ENCODE measurements around the gene AUTS2.

Gene AUTS2

GRCh38 chr7:70415179-70415972 is 817.1 kb downstream of the AUTS2 start:
- no peak overlapping the region for H3K4me3 ChIP-seq (replicated peaks in 1 of 2; ENCODE audit: low read depth in 2 of 2, low read length in 2 of 2)
- TF ChIP-seq CTCF (IDR thresholded peaks at IDR 0.05; ENCODE audit: low read depth, low read length): no peak
- no peak for DNase-seq (ENCODE audit: low read depth in 2 of 2)

GRCh38 chr7:70416347-70416985 is 818.2 kb downstream of the AUTS2 start:
- no peak overlapping the region for H3K4me3 ChIP-seq (replicated peaks in 1 of 2; ENCODE audit: low read depth in 2 of 2, low read length in 2 of 2)
- TF ChIP-seq CTCF (IDR thresholded peaks at IDR 0.05; ENCODE audit: low read depth, low read length): no peak
- no peak for DNase-seq (ENCODE audit: low read depth in 2 of 2)

- no peak overlapping the region for H3K4me3 ChIP-seq (replicated peaks in 1 of 2; ENCODE audit: low read depth in 2 of 2, low read length in 2 of 2)
- TF ChIP-seq CTCF (IDR thresholded peaks at IDR 0.05; ENCODE audit: low read depth, low read length): no peak
- DNase-seq (ENCODE audit: low read depth in 2 of 2): no peak
Observed at GRCh38 chr7:70416986-70417655, 818.8 kb downstream of the AUTS2 start.

- TF ChIP-seq CTCF (IDR thresholded peaks at IDR 0.05; ENCODE audit: low read depth, low read length): no peak
- H3K4me3 ChIP-seq (replicated peaks in 1 of 2; ENCODE audit: low read depth in 2 of 2, low read length in 2 of 2): no peak overlapping the region
- DNase-seq (ENCODE audit: low read depth in 2 of 2): no peak
Observed at GRCh38 chr7:70419526-70420380, 821.5 kb downstream of the AUTS2 start.

- no peak for TF ChIP-seq CTCF (IDR thresholded peaks at IDR 0.05; ENCODE audit: low read depth, low read length)
- H3K4me3 ChIP-seq (replicated peaks in 1 of 2; ENCODE audit: low read depth in 2 of 2, low read length in 2 of 2): no peak overlapping the region
- DNase-seq (ENCODE audit: low read depth in 2 of 2): no peak
Observed at GRCh38 chr7:70420381-70420662, 822.0 kb downstream of the AUTS2 start.

- no peak for DNase-seq (ENCODE audit: low read depth in 2 of 2)
- TF ChIP-seq CTCF (IDR thresholded peaks at IDR 0.05; ENCODE audit: low read depth, low read length): no peak
- H3K4me3 ChIP-seq (replicated peaks in 1 of 2; ENCODE audit: low read depth in 2 of 2, low read length in 2 of 2): no peak overlapping the region
Observed at GRCh38 chr7:70421319-70421718, 823.0 kb downstream of the AUTS2 start.
